ENCODE results near the gene POU2AF1. TPM values are rescaled to one million over a fixed set of nuclear protein-coding genes. Genes with fewer than 3 reads are reported as not detected.

POU2AF1 gene
- total and polyA plus RNA-seq, 2 of the 8 experiments (the other 6 are each of a cell fraction or from before 2014, with no cell fraction given): not detected

DNA sequence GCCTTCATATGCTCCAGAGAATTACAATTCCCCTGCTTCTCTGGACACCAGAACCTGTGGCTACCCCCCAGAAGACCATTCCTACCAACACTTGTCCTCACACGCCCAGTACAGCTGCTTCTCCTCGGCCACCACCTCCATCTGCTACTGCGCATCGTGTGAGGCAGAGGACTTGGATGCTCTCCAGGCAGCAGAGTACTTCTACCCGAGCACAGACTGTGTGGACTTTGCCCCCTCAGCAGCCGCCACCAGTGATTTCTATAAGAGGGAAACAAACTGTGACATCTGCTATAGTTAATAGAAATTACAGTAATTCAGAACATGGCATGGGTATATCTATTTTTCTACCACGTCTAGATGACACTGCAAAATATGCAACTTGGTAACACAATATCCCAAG lies 70.9 kb downstream of the POU2AF1 start (continued):
- TF ChIP-seq, protein P1, sequence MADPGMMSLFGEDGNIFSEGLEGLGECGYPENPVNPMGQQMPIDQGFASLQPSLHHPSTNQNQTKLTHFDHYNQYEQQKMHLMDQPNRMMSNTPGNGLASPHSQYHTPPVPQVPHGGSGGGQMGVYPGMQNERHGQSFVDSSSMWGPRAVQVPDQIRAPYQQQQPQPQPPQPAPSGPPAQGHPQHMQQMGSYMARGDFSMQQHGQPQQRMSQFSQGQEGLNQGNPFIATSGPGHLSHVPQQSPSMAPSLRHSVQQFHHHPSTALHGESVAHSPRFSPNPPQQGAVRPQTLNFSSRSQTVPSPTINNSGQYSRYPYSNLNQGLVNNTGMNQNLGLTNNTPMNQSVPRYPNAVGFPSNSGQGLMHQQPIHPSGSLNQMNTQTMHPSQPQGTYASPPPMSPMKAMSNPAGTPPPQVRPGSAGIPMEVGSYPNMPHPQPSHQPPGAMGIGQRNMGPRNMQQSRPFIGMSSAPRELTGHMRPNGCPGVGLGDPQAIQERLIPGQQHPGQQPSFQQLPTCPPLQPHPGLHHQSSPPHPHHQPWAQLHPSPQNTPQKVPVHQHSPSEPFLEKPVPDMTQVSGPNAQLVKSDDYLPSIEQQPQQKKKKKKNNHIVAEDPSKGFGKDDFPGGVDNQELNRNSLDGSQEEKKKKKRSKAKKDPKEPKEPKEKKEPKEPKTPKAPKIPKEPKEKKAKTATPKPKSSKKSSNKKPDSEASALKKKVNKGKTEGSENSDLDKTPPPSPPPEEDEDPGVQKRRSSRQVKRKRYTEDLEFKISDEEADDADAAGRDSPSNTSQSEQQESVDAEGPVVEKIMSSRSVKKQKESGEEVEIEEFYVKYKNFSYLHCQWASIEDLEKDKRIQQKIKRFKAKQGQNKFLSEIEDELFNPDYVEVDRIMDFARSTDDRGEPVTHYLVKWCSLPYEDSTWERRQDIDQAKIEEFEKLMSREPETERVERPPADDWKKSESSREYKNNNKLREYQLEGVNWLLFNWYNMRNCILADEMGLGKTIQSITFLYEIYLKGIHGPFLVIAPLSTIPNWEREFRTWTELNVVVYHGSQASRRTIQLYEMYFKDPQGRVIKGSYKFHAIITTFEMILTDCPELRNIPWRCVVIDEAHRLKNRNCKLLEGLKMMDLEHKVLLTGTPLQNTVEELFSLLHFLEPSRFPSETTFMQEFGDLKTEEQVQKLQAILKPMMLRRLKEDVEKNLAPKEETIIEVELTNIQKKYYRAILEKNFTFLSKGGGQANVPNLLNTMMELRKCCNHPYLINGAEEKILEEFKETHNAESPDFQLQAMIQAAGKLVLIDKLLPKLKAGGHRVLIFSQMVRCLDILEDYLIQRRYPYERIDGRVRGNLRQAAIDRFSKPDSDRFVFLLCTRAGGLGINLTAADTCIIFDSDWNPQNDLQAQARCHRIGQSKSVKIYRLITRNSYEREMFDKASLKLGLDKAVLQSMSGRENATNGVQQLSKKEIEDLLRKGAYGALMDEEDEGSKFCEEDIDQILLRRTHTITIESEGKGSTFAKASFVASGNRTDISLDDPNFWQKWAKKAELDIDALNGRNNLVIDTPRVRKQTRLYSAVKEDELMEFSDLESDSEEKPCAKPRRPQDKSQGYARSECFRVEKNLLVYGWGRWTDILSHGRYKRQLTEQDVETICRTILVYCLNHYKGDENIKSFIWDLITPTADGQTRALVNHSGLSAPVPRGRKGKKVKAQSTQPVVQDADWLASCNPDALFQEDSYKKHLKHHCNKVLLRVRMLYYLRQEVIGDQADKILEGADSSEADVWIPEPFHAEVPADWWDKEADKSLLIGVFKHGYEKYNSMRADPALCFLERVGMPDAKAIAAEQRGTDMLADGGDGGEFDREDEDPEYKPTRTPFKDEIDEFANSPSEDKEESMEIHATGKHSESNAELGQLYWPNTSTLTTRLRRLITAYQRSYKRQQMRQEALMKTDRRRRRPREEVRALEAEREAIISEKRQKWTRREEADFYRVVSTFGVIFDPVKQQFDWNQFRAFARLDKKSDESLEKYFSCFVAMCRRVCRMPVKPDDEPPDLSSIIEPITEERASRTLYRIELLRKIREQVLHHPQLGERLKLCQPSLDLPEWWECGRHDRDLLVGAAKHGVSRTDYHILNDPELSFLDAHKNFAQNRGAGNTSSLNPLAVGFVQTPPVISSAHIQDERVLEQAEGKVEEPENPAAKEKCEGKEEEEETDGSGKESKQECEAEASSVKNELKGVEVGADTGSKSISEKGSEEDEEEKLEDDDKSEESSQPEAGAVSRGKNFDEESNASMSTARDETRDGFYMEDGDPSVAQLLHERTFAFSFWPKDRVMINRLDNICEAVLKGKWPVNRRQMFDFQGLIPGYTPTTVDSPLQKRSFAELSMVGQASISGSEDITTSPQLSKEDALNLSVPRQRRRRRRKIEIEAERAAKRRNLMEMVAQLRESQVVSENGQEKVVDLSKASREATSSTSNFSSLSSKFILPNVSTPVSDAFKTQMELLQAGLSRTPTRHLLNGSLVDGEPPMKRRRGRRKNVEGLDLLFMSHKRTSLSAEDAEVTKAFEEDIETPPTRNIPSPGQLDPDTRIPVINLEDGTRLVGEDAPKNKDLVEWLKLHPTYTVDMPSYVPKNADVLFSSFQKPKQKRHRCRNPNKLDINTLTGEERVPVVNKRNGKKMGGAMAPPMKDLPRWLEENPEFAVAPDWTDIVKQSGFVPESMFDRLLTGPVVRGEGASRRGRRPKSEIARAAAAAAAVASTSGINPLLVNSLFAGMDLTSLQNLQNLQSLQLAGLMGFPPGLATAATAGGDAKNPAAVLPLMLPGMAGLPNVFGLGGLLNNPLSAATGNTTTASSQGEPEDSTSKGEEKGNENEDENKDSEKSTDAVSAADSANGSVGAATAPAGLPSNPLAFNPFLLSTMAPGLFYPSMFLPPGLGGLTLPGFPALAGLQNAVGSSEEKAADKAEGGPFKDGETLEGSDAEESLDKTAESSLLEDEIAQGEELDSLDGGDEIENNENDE (IDR thresholded peaks at IDR 0.05; ENCODE audit: insufficient replicate concordance, low read length): no peak
- TF ChIP-seq, protein P2, sequence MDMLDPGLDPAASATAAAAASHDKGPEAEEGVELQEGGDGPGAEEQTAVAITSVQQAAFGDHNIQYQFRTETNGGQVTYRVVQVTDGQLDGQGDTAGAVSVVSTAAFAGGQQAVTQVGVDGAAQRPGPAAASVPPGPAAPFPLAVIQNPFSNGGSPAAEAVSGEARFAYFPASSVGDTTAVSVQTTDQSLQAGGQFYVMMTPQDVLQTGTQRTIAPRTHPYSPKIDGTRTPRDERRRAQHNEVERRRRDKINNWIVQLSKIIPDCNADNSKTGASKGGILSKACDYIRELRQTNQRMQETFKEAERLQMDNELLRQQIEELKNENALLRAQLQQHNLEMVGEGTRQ (IDR thresholded peaks at IDR 0.05; ENCODE audit: low read length): no peak
- TF ChIP-seq, protein P3, sequence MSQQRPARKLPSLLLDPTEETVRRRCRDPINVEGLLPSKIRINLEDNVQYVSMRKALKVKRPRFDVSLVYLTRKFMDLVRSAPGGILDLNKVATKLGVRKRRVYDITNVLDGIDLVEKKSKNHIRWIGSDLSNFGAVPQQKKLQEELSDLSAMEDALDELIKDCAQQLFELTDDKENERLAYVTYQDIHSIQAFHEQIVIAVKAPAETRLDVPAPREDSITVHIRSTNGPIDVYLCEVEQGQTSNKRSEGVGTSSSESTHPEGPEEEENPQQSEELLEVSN (IDR thresholded peaks at IDR 0.05): no peak

Data from H1 (cell line).